Ramos (cell line): ENCODE data around the gene MAML3.

ENCODE experiments used
- in situ Hi-C: fragments of 300-500 bp; cut with MboI; formaldehyde crosslinking; loops from one replicate; pipeline ENCODE4 v1.14.3; 2022; ENCODE audit warnings: low sequenced_read_pairs; ENCODE audit not compliant: unreplicated experiment

MAML3 gene

GRCh38 chr4:139779691-139780090, 374.3 kb downstream of the MAML3 start:
- in situ Hi-C loops = no loop called here

GRCh38 chr4:139777757-139778156, 376.2 kb downstream of the MAML3 start:
- in situ Hi-C loops = no loop called here

GRCh38 chr4:139776235-139776634, 377.7 kb downstream of the MAML3 start:
- in situ Hi-C loops = no loop called here

- in situ Hi-C loops = no loop called here
These were observed 379.1 kb downstream of the MAML3 start for GRCh38 chr4:139774759-139775487.

GRCh38 chr4:139773560-139774318, 380.2 kb downstream of the MAML3 start:
- in situ Hi-C loops = no loop called here

GRCh38 chr4:139770361-139770760, 383.6 kb downstream of the MAML3 start:
- in situ Hi-C loops = no loop called here

- in situ Hi-C loops = no loop called here
These were observed 384.6 kb downstream of the MAML3 start for GRCh38 chr4:139769364-139769763.

- in situ Hi-C loops = no loop called here
These were observed 385.1 kb downstream of the MAML3 start for GRCh38 chr4:139768896-139769295.

GRCh38 chr4:139768366-139768765, 385.6 kb downstream of the MAML3 start:
- in situ Hi-C loops = no loop called here

- in situ Hi-C loops = no loop called here
These were observed 386.4 kb downstream of the MAML3 start for GRCh38 chr4:139767585-139767984.

- in situ Hi-C loops = no loop called here
These were observed 386.8 kb downstream of the MAML3 start for GRCh38 chr4:139767168-139767567.

- in situ Hi-C loops = no loop called here
These were observed 389.2 kb downstream of the MAML3 start for GRCh38 chr4:139764686-139765310.

- in situ Hi-C loops = no loop called here
These were observed 389.8 kb downstream of the MAML3 start for GRCh38 chr4:139764182-139764581.

GRCh38 chr4:139763672-139764071, 390.3 kb downstream of the MAML3 start:
- in situ Hi-C loops = no loop called here

- in situ Hi-C loops = no loop called here
These were observed 390.8 kb downstream of the MAML3 start for GRCh38 chr4:139763205-139763604.

- in situ Hi-C loops = no loop called here
These were observed 391.3 kb downstream of the MAML3 start for GRCh38 chr4:139762720-139763119.

GRCh38 chr4:139761461-139761860, 392.5 kb downstream of the MAML3 start:
- in situ Hi-C loops = no loop called here

- in situ Hi-C loops = no loop called here
These were observed 393.4 kb downstream of the MAML3 start for GRCh38 chr4:139760567-139760966.

- in situ Hi-C loops = no loop called here
These were observed 394.9 kb downstream of the MAML3 start for GRCh38 chr4:139759097-139759496.

- in situ Hi-C loops = no loop called here
These were observed 397.4 kb downstream of the MAML3 start for GRCh38 chr4:139756391-139757180.
